Tibial nerve (tissue), 3 donors: ENCODE results near the gene PGRMC2.

Experiments
- POLR2A ChIP-seq, 2 donors: fragments of 450-650 bp; IDR thresholded peaks; one replicate each; pipeline ENCODE4 v1.6.1; 2017; ENCODE audit warnings: antibody characterized with exemption in 2 of 2, mild to moderate bottlenecking in 2 of 2, moderate library complexity in 2 of 2
- TF ChIP-seq, protein P1 (sequence below), 5 experiments: fragments of 200-600 bp in 3 of 5; fragments of 450-650 bp in 2 of 5; sonication (generic) in 3 of 5; IDR thresholded peaks; one replicate each; pipeline ENCODE4 v1.5.1; 2016 to 2019; ENCODE audit warnings: antibody characterized with exemption in 5 of 5, mild to moderate bottlenecking in 3 of 5, moderate library complexity in 2 of 5

DNA sequence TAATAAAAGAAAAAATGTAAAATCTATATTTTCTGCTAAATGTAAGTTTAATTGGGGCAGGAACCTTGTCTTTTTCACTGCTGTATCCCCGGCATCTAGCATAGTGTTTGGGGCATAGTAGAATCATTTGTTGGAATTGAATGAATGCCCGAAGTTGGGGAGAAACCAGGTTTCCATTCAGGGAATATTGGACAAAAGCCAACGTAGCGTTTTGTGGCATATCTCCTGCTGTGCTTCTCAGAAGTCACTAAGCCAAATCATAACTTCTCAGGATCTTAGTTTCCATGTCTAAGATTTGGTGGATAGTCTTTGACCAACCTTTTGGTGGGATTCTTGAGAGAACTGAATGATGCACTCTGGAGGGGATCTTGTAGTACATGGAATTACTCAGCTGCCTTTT is 42.0 kb upstream of the PGRMC2 start:
- TF ChIP-seq, protein P1, sequence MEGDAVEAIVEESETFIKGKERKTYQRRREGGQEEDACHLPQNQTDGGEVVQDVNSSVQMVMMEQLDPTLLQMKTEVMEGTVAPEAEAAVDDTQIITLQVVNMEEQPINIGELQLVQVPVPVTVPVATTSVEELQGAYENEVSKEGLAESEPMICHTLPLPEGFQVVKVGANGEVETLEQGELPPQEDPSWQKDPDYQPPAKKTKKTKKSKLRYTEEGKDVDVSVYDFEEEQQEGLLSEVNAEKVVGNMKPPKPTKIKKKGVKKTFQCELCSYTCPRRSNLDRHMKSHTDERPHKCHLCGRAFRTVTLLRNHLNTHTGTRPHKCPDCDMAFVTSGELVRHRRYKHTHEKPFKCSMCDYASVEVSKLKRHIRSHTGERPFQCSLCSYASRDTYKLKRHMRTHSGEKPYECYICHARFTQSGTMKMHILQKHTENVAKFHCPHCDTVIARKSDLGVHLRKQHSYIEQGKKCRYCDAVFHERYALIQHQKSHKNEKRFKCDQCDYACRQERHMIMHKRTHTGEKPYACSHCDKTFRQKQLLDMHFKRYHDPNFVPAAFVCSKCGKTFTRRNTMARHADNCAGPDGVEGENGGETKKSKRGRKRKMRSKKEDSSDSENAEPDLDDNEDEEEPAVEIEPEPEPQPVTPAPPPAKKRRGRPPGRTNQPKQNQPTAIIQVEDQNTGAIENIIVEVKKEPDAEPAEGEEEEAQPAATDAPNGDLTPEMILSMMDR (IDR thresholded peaks at IDR 0.05) = no peak
- TF ChIP-seq POLR2A (IDR thresholded peaks at IDR 0.05) = no peak
